HS-27A (cell line): ENCODE data around the gene CCDC174.

ENCODE experiments used
- DNase-seq: peaks from one replicate; pipeline ENCODE4 v3.0.0-alpha.2; 2012; ENCODE audit warnings: low read depth, missing footprints

CCDC174 gene

GRCh38 chr3:14625443-14625842 lies 26.1 kb upstream of the CCDC174 start:
- no peak for DNase-seq

- DNase-seq, result no peak
Observed at GRCh38 chr3:14627815-14628214, 23.7 kb upstream of the CCDC174 start.

GRCh38 chr3:14628406-14628805 lies 23.2 kb upstream of the CCDC174 start:
- no peak for DNase-seq

- no peak for DNase-seq
Observed at GRCh38 chr3:14630404-14631100, 21.0 kb upstream of the CCDC174 start.

GRCh38 chr3:14631101-14631497 lies 20.5 kb upstream of the CCDC174 start:
- DNase-seq, result no peak

- DNase-seq, result no peak
Observed at GRCh38 chr3:14631687-14632441, 19.7 kb upstream of the CCDC174 start.

- no peak for DNase-seq
Observed at GRCh38 chr3:14632442-14632930, 19.1 kb upstream of the CCDC174 start.

GRCh38 chr3:14633417-14633816 lies 18.1 kb upstream of the CCDC174 start:
- DNase-seq, result no peak

- peak; percentile 14 for DNase-seq
Observed at GRCh38 chr3:14633819-14634424, 17.6 kb upstream of the CCDC174 start.

- DNase-seq, result no peak
Observed at GRCh38 chr3:14634763-14635400, 16.7 kb upstream of the CCDC174 start.

- no peak for DNase-seq
Observed at GRCh38 chr3:14636496-14637087, 15.0 kb upstream of the CCDC174 start.

- no peak for DNase-seq
Observed at GRCh38 chr3:14640157-14640562, 11.4 kb upstream of the CCDC174 start.

GRCh38 chr3:14640734-14641133 lies 10.8 kb upstream of the CCDC174 start:
- no peak for DNase-seq

- no peak for DNase-seq
Observed at GRCh38 chr3:14641346-14641745, 10.2 kb upstream of the CCDC174 start.

GRCh38 chr3:14645453-14645852 lies 6.1 kb upstream of the CCDC174 start:
- DNase-seq, result no peak

GRCh38 chr3:14646131-14646573 lies 5.4 kb upstream of the CCDC174 start:
- DNase-seq, result no peak

GRCh38 chr3:14646589-14647413 lies 4.8 kb upstream of the CCDC174 start:
- DNase-seq, result no peak

- DNase-seq, result no peak
Observed at GRCh38 chr3:14647976-14648955, 3.3 kb upstream of the CCDC174 start.

GRCh38 chr3:14649466-14649865 lies 2.1 kb upstream of the CCDC174 start:
- DNase-seq, result no peak

GRCh38 chr3:14650193-14650592 lies 1.4 kb upstream of the CCDC174 start:
- no peak for DNase-seq
